ENCODE data around the gene GPC1.

DNA sequence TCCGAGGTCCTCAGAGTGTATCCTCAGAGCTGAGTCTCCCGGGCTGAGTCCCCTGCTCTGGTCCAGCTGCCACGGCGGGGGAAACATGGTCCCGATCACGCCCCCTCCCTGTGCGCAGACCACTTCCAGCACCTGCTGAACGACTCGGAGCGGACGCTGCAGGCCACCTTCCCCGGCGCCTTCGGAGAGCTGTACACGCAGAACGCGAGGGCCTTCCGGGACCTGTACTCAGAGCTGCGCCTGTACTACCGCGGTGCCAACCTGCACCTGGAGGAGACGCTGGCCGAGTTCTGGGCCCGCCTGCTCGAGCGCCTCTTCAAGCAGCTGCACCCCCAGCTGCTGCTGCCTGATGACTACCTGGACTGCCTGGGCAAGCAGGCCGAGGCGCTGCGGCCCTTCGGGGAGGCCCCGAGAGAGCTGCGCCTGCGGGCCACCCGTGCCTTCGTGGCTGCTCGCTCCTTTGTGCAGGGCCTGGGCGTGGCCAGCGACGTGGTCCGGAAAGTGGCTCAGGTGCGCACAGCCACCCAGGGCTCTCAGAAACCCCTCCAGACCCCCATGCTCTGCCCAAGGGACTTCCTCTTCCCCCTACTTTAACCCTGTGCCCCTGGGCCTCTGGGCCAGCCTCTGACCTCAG lies 26.7 kb downstream of the GPC1 start:
- TF ChIP-seq, protein P1, sequence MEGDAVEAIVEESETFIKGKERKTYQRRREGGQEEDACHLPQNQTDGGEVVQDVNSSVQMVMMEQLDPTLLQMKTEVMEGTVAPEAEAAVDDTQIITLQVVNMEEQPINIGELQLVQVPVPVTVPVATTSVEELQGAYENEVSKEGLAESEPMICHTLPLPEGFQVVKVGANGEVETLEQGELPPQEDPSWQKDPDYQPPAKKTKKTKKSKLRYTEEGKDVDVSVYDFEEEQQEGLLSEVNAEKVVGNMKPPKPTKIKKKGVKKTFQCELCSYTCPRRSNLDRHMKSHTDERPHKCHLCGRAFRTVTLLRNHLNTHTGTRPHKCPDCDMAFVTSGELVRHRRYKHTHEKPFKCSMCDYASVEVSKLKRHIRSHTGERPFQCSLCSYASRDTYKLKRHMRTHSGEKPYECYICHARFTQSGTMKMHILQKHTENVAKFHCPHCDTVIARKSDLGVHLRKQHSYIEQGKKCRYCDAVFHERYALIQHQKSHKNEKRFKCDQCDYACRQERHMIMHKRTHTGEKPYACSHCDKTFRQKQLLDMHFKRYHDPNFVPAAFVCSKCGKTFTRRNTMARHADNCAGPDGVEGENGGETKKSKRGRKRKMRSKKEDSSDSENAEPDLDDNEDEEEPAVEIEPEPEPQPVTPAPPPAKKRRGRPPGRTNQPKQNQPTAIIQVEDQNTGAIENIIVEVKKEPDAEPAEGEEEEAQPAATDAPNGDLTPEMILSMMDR (IDR thresholded peaks at IDR 0.05) = no peak
- no peak for TF ChIP-seq POLR2A (IDR thresholded peaks at IDR 0.05)

Measured in heart left ventricle (tissue), 13 donors.